Large intestine (tissue), 3 donors: ENCODE measurements around the gene ATG16L1. TPM values are rescaled to one million over a fixed set of nuclear protein-coding genes. Genes with fewer than 3 reads are reported as not detected.

Experiments
- DNase-seq, 2 donors: peaks; one replicate each; pipeline versions ENCODE4 v3.0.0 to v3.0.0-alpha.2; 2013
- H3K27ac ChIP-seq: one replicate; pipeline ENCODE4 v1.5.1; 2013; ENCODE audit warnings: low read length
- H3K27me3 ChIP-seq: 2 replicates; pipeline ENCODE4 v1.6.1; 2013; ENCODE audit warnings: low read length; ENCODE audit not compliant: control insufficient read depth, insufficient read depth
- H3K36me3 ChIP-seq: 2 replicates; pipeline ENCODE4 v1.6.1; 2013; ENCODE audit warnings: low read length; ENCODE audit not compliant: control insufficient read depth, insufficient read depth
- H3K4me1 ChIP-seq: one replicate; pipeline ENCODE4 v1.6.1; 2013; ENCODE audit warnings: low read length; ENCODE audit not compliant: control insufficient read depth, insufficient read depth
- H3K4me3 ChIP-seq: one replicate; pipeline ENCODE4 v1.5.1; 2013; ENCODE audit warnings: low read length
- H3K9me3 ChIP-seq: one replicate; pipeline ENCODE4 v1.6.1; 2013; ENCODE audit warnings: mild to moderate bottlenecking, low read depth, low read length, moderate library complexity; ENCODE audit not compliant: control insufficient read depth
- WGBS: methylation state at CpG from one replicate; pipeline ENCODE4 v1.1.5; 2013; ENCODE audit warnings: low lambda C conversion rate; ENCODE audit not compliant: insufficient coverage; 5-methylcytosine and 5-hydroxymethylcytosine counted together
- polyA plus RNA-seq: library from polyadenylated mRNA; unstranded; fragments of 120-200 nt; gene quantifications from one replicate; pipeline ENCODE4 v1.2.1, GENCODE V29; 2013

Gene ATG16L1
- polyA plus RNA-seq, 1 donor, result 22.7 TPM

DNA sequence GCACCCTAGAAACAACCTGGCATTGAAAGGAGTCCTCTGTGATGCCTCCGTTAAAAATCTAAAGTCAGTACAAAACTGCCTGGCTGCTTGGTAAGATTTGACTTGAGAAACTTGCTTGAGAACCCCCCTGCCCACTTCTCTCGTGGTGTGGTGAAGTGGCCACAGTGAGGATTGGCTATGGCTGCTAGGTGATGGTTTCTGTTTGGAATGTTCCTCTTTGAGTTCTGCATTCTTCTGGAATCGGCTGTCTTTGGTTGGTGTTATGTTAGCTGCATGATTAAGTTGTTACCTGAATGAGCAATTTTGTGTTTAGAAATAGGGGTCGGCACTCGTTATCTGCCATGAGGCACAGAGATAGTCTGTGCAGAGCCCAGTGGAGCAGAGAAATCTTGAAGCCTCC, 34.4 kb downstream of the ATG16L1 start:
- no peak overlapping the region for H3K4me3 ChIP-seq
- no peak for DNase-seq
- H3K27me3 ChIP-seq, result no peaks in the 10 kb centered on the region
- peaks cover 77% of the 10 kb centered on the region for H3K36me3 ChIP-seq
- no peaks in the 10 kb centered on the region for H3K4me1 ChIP-seq
- no peaks in the 10 kb centered on the region for H3K9me3 ChIP-seq
- no peak overlapping the region for H3K27ac ChIP-seq
- WGBS, result no CpG with 5 or more reads among the region's 5 CpGs

- Histone ChIP-seq H3K27me3 (no peaks in the 10 kb centered on the region), H3K9me3 (no peaks in the 10 kb centered on the region), H3K27ac (no peak overlapping the region), H3K4me3 (no peak overlapping the region), H3K36me3 (peaks cover 78% of the 10 kb centered on the region), H3K4me1 (no peaks in the 10 kb centered on the region)
- no peak for DNase-seq
- WGBS, result 100% methylated on average over 2 of the region's 6 CpGs
Measured at GRCh38 chr2:233287871-233288270, 36.4 kb downstream of the ATG16L1 start.

- no CpG with 5 or more reads among the region's 5 CpGs for WGBS
- H3K9me3 ChIP-seq, result no peaks in the 10 kb centered on the region
- peaks cover 82% of the 10 kb centered on the region for H3K36me3 ChIP-seq
- no peaks in the 10 kb centered on the region for H3K4me1 ChIP-seq
- no peak overlapping the region for H3K27ac ChIP-seq
- no peak for DNase-seq
- no peaks in the 10 kb centered on the region for H3K27me3 ChIP-seq
- H3K4me3 ChIP-seq, result no peak overlapping the region
Measured at GRCh38 chr2:233288663-233289062, 37.2 kb downstream of the ATG16L1 start.

DNA sequence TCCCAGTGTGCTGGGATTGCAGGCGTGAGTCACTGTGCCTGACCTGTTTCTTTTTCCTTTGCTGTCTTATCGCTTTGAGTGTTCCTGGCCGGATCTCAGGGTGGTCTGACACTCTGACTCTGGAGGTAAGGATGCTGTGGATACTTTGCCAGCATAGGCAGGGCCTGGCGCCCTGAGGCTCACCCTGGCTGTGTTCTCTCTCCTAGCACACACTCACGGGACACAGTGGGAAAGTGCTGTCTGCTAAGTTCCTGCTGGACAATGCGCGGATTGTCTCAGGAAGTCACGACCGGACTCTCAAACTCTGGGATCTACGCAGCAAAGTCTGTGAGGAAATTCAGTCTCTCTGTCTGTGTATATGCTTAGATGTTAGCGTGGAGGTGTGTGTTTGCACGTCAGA, 38.2 kb downstream of the ATG16L1 start:
- H3K4me3 ChIP-seq, result no peak overlapping the region
- H3K27ac ChIP-seq, result no peak overlapping the region
- no peaks in the 10 kb centered on the region for H3K9me3 ChIP-seq
- 100% methylated on average over 1 of the region's 12 CpGs for WGBS
- H3K36me3 ChIP-seq, result peaks cover 86% of the 10 kb centered on the region
- H3K27me3 ChIP-seq, result no peaks in the 10 kb centered on the region
- H3K4me1 ChIP-seq, result no peaks in the 10 kb centered on the region
- no peak for DNase-seq

DNA sequence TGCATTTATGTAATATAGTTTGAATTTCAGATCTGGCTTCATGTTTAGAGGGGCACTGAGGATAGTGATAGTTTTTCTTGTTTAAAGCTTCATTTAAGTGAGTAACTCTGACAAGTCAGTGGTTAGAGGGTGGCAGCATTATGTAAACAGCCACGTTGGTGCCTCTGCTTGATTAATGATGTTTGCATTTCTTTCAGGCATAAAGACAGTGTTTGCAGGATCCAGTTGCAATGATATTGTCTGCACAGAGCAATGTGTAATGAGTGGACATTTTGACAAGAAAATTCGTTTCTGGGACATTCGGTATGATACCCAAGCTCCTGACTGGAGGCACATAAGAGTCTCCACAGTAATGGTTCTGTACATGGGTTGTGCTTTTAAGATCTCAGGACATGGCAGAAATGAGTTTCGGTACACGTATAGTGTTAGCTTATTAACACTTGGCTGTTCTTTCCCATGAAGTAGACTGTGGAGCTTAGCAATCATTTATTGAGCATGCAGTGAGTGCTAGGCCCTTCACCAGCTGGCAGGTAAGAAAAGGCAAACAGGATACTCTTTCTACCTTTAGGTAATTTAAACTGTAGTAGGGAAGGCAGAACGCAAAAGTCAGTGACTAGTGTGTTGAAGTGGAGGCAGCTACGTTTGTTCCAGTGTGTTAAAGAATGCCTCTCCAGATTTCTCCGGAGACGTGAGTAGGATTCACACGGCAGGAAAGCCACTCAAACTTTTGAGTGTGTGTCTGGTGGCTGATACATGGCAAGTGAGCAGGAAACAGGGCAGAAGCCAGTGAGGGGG, 38.8 kb downstream of the ATG16L1 start:
- no CpG with 5 or more reads among the region's 10 CpGs for WGBS
- no peaks in the 10 kb centered on the region for H3K27me3 ChIP-seq
- no peak for DNase-seq
- H3K27ac ChIP-seq, result no peak overlapping the region
- H3K4me3 ChIP-seq, result no peak overlapping the region
- no peaks in the 10 kb centered on the region for H3K4me1 ChIP-seq
- H3K36me3 ChIP-seq, result peaks cover 86% of the 10 kb centered on the region
- H3K9me3 ChIP-seq, result no peaks in the 10 kb centered on the region

DNA sequence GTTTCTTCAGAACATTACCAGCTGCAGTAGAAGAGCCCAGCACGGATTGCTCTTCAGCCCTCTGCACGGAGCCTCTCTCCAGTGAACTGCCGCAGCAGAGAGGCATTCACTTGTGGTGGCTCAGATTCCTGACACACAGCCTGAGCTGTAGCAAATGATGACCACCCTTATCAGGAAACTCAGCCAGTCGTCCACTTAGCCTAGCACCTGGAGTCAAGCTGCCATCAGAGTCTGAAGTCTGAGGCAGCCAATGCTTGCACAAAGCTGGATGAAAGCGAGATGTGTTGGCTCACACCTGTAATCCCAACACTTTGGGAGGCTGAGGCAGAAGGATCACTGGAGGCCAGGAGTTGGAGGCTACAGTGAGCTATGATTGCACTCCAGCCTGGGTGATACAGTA, 44.4 kb downstream of the ATG16L1 start:
- peaks cover 50% of the 10 kb centered on the region for H3K36me3 ChIP-seq
- no peak for DNase-seq
- WGBS, result no CpG with 5 or more reads among the region's 5 CpGs
- peaks cover 4% of the 10 kb centered on the region for H3K4me1 ChIP-seq
- no peaks in the 10 kb centered on the region for H3K9me3 ChIP-seq
- H3K4me3 ChIP-seq, result no peak overlapping the region
- H3K27ac ChIP-seq, result no peak overlapping the region
- no peaks in the 10 kb centered on the region for H3K27me3 ChIP-seq

DNA sequence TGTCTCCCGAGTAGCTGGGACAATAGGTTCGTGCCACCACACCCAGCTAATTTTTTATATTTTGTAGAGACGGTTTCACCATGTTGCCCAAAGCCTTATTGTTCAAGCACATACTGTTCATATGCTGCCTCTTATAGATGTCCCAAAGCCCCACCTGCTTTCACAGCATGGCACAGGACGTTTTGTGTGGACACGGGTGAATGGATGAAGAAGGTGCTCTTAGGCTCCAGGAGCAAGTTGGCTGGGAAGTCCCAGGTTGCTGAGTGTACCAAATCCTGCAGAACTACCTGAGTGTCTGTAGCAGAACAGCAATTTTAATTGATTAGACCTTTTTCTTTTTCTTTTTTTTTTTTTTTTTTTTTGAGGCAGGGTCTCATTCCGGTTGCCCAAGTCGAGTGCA, 45.6 kb downstream of the ATG16L1 start:
- H3K27ac ChIP-seq, result peak overlapping the region; percentile 23
- no peak overlapping the region for H3K4me3 ChIP-seq
- no peak for DNase-seq
- peaks cover 38% of the 10 kb centered on the region for H3K36me3 ChIP-seq
- peaks cover 4% of the 10 kb centered on the region for H3K4me1 ChIP-seq
- no CpG with 5 or more reads among the region's 7 CpGs for WGBS
- no peaks in the 10 kb centered on the region for H3K9me3 ChIP-seq
- no peaks in the 10 kb centered on the region for H3K27me3 ChIP-seq

DNA sequence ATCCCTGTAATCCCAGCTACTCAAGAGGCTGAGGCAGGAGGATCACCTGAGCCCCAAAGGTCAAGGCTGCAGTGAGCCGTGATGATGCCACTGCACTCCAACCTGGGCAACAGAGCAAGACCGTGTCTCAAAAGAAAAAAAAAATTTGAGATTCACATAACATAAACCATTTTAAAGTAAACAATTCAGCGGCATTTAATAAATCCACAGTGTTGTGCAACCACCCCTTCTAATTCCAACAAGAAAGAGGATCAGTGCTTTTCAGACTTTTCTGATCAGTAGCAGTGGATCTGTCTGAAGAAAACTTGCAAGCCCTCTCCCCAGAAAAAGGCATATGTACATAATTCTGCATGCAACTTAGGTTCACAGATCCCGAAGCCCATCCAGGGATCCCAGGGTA, 48.9 kb downstream of the ATG16L1 start:
- Histone ChIP-seq H3K9me3 (no peaks in the 10 kb centered on the region), H3K4me1 (peaks cover 4% of the 10 kb centered on the region), H3K4me3 (no peak overlapping the region), H3K27ac (no peak overlapping the region), H3K27me3 (no peaks in the 10 kb centered on the region), H3K36me3 (peaks cover 5% of the 10 kb centered on the region)
- DNase-seq, result no peak
- no CpG with 5 or more reads among the region's 4 CpGs for WGBS

- H3K9me3 ChIP-seq, result no peaks in the 10 kb centered on the region
- H3K4me1 ChIP-seq, result peaks cover 4% of the 10 kb centered on the region
- no peak overlapping the region for H3K27ac ChIP-seq
- H3K36me3 ChIP-seq, result no peaks in the 10 kb centered on the region
- no peak for DNase-seq
- no peak overlapping the region for H3K4me3 ChIP-seq
- no peaks in the 10 kb centered on the region for H3K27me3 ChIP-seq
- 90% methylated on average over 2 of the region's 2 CpGs for WGBS
Measured at GRCh38 chr2:233301248-233301647, 49.8 kb downstream of the ATG16L1 start.

DNA sequence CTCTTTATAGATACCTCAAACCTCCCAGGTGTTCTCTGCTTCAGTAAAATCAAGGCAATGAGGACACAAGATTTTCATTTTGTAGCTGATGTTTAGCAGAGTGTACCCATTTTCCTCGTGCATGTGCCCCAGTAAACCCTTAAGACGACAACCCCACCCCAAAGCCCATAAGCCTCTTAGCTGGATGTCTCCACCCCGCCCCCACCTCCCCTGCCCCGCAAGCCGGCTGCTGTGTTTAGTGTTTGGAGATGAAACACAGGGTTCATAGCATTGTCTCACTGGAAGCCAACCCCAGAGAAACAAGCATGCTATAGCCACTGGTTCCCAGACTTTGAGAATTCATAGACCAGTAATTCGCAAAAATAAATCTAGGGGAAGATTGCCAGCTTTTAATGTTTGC, 50.3 kb downstream of the ATG16L1 start:
- 67% methylated on average over 1 of the region's 6 CpGs for WGBS
- no peaks in the 10 kb centered on the region for H3K36me3 ChIP-seq
- DNase-seq, result no peak
- peaks cover 4% of the 10 kb centered on the region for H3K4me1 ChIP-seq
- H3K27me3 ChIP-seq, result no peaks in the 10 kb centered on the region
- no peak overlapping the region for H3K27ac ChIP-seq
- H3K9me3 ChIP-seq, result no peaks in the 10 kb centered on the region
- no peak overlapping the region for H3K4me3 ChIP-seq

DNA sequence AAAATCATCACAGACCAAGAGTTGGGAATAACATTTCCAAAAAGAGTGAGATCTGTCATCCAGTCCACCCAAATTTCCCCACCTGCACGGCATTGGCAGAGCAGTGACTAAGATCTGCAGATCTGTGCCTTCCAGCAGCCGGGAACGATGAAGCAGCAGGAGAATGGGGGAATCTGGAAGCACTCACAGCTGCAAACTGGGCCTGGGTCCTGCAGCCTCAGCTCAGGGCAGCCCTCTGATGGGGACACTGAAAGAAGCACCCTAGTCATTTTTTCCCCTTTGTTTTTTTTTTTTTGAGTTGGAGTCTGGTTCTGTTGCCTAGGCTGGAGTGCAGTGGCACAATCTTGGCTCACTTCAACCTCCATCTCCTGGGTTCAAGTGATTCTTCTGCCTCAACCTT, 51.8 kb downstream of the ATG16L1 start:
- DNase-seq, result no peak
- H3K27ac ChIP-seq, result no peak overlapping the region
- WGBS, result no CpG with 5 or more reads among the region's 3 CpGs
- no peaks in the 10 kb centered on the region for H3K9me3 ChIP-seq
- H3K36me3 ChIP-seq, result no peaks in the 10 kb centered on the region
- no peak overlapping the region for H3K4me3 ChIP-seq
- H3K4me1 ChIP-seq, result no peaks in the 10 kb centered on the region
- no peaks in the 10 kb centered on the region for H3K27me3 ChIP-seq
